Astrocyte (in vitro differentiated cells and primary cell): ENCODE results near the gene CDH19. TPM values are rescaled to one million over a fixed set of nuclear protein-coding genes. Genes with fewer than 3 reads are reported as not detected.

ENCODE experiments used
- DNase-seq: peaks from one replicate; pipeline ENCODE4 v3.0.0-alpha.2; 2010; ENCODE audit warnings: low read depth
- FAIRE-seq: peaks from 2 replicates; lab custom pipeline; 2011; peaks lifted over from hg19 to GRCh38; lab: Jason Lieb, UNC
- H2AFZ ChIP-seq: 2 replicates; pipeline ENCODE4 v1.6.0; 2012; ENCODE audit warnings: low read depth, low read length, inconsistent platforms
- H3K27ac ChIP-seq: 2 replicates; pipeline ENCODE4 v1.5.1; 2011; ENCODE audit warnings: low read depth, low read length, inconsistent platforms
- H3K27me3 ChIP-seq: 2 replicates; pipeline ENCODE4 v1.6.0; 2011; ENCODE audit warnings: low read length, inconsistent platforms; ENCODE audit not compliant: insufficient read depth
- H3K36me3 ChIP-seq: 2 replicates; pipeline ENCODE4 v1.5.1; 2011; ENCODE audit warnings: low read length, inconsistent platforms; ENCODE audit not compliant: insufficient read depth
- H3K4me1 ChIP-seq: 2 replicates; pipeline ENCODE4 v1.5.1; 2011; ENCODE audit warnings: low read length, inconsistent platforms; ENCODE audit not compliant: insufficient read depth
- H3K4me2 ChIP-seq: 2 replicates; pipeline ENCODE4 v1.6.0; 2012; ENCODE audit warnings: low read length, inconsistent platforms
- H3K4me3 ChIP-seq: 2 replicates; pipeline ENCODE4 v1.5.1; 2011; ENCODE audit warnings: low read depth, mild to moderate bottlenecking, low read length, inconsistent platforms; ENCODE audit not compliant: insufficient read depth
- H3K79me2 ChIP-seq: 2 replicates; pipeline ENCODE4 v1.6.0; 2012; ENCODE audit warnings: mild to moderate bottlenecking, low read length, inconsistent platforms; ENCODE audit not compliant: insufficient read depth
- H3K9ac ChIP-seq: 2 replicates; pipeline ENCODE4 v1.6.0; 2012; ENCODE audit warnings: mild to moderate bottlenecking, low read length, inconsistent platforms
- H3K9me3 ChIP-seq: 2 replicates; pipeline ENCODE4 v1.5.1; 2012; ENCODE audit warnings: low read depth, mild to moderate bottlenecking, low read length, inconsistent platforms; ENCODE audit not compliant: insufficient read depth
- H4K20me1 ChIP-seq: 2 replicates; pipeline ENCODE4 v1.6.0; 2012; ENCODE audit warnings: low read length, inconsistent platforms; ENCODE audit not compliant: insufficient read depth
- H3K27ac Mint-ChIP-seq: one replicate; pipeline ENCODE4 v1.8.0; 2021; ENCODE audit warnings: mild to moderate bottlenecking, mixed read lengths; ENCODE audit not compliant: unreplicated experiment
- H3K27me3 Mint-ChIP-seq: one replicate; pipeline ENCODE4 v1.8.0; 2021; ENCODE audit warnings: low read depth, mixed read lengths; ENCODE audit not compliant: unreplicated experiment
- H3K36me3 Mint-ChIP-seq: one replicate; pipeline ENCODE4 v1.8.0; 2021; ENCODE audit warnings: low read depth, mixed read lengths; ENCODE audit not compliant: unreplicated experiment
- H3K4me1 Mint-ChIP-seq: one replicate; pipeline ENCODE4 v1.8.0; 2021; ENCODE audit warnings: low read depth, mixed read lengths; ENCODE audit not compliant: unreplicated experiment
- H3K4me3 Mint-ChIP-seq: one replicate; pipeline ENCODE4 v1.8.0; 2021; ENCODE audit warnings: mild to moderate bottlenecking, moderate library complexity, mixed read lengths; ENCODE audit not compliant: unreplicated experiment
- H3K9me3 Mint-ChIP-seq: one replicate; pipeline ENCODE4 v1.8.0; 2021; ENCODE audit warnings: mild to moderate bottlenecking, mixed read lengths; ENCODE audit not compliant: unreplicated experiment
- EZH2 ChIP-seq: IDR thresholded peaks from 2 replicates; pipeline ENCODE4 v1.6.1; 2012; ENCODE audit warnings: mild to moderate bottlenecking, low read length, inconsistent platforms; ENCODE audit not compliant: insufficient read depth
- total RNA-seq: library from RNA; stranded (reverse); gene quantifications from 2 replicates; pipeline ENCODE4 v1.2.1, GENCODE V29; 2021
- TF ChIP-seq, protein P1 (sequence below): IDR thresholded peaks from 2 replicates; pipeline ENCODE4 v1.5.1; 2011; ENCODE audit warnings: low read depth, mild to moderate bottlenecking, inconsistent platforms, low read length, moderate library complexity; ENCODE audit not compliant: insufficient read depth

The CDH19 gene
- total RNA-seq, 1 donor from 2014 or later, result not detected

GRCh38 chr18:66513996-66514395 lies 89.9 kb downstream of the CDH19 start:
- Histone ChIP-seq H3K36me3 (no peaks in the 10 kb centered on the region), H3K27me3 (no peaks in the 10 kb centered on the region), H3K4me1 (no peaks in the 10 kb centered on the region), H2AFZ (no peak overlapping the region), H3K9me3 (no peaks in the 10 kb centered on the region), H4K20me1 (no peaks in the 10 kb centered on the region), H3K79me2 (no peaks in the 10 kb centered on the region), H3K27ac (no peak overlapping the region), H3K9ac (no peak overlapping the region), H3K4me3 (no peak overlapping the region), H3K4me2 (no peak overlapping the region)
- Mint-ChIP-seq H3K9me3 (no peaks in the 10 kb centered on the region), H3K27ac (no peak overlapping the region), H3K4me3 (no peak overlapping the region), H3K4me1 (peaks cover 13% of the 10 kb centered on the region), H3K27me3 (no peaks in the 10 kb centered on the region), H3K36me3 (no peaks in the 10 kb centered on the region)
- FAIRE-seq (no peak), DNase-seq (no peak)
- TF ChIP-seq, protein P1, sequence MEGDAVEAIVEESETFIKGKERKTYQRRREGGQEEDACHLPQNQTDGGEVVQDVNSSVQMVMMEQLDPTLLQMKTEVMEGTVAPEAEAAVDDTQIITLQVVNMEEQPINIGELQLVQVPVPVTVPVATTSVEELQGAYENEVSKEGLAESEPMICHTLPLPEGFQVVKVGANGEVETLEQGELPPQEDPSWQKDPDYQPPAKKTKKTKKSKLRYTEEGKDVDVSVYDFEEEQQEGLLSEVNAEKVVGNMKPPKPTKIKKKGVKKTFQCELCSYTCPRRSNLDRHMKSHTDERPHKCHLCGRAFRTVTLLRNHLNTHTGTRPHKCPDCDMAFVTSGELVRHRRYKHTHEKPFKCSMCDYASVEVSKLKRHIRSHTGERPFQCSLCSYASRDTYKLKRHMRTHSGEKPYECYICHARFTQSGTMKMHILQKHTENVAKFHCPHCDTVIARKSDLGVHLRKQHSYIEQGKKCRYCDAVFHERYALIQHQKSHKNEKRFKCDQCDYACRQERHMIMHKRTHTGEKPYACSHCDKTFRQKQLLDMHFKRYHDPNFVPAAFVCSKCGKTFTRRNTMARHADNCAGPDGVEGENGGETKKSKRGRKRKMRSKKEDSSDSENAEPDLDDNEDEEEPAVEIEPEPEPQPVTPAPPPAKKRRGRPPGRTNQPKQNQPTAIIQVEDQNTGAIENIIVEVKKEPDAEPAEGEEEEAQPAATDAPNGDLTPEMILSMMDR, result no peak
- TF ChIP-seq EZH2, result no peak

DNA sequence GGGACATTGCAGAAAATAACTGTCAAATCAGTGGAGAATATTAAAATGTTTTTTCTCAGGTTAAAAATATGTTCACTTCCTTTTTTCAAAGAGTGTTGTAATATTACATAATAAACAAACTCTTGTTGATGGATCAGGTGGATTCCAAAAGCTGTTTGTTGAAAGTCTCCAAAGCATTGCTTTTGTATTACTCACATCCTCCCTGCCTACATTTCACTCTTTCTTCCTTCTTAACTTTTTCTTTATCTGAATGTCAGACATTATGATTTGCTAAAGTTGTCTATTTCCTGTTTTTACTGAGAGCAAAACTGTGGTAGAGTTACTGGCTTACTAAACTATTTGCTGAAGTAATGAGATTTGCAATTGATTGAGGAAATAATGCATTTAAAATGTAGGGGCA lies 92.1 kb downstream of the CDH19 start:
- Histone ChIP-seq H2AFZ (peak overlapping the region; percentile 3), H3K36me3 (no peaks in the 10 kb centered on the region), H3K27ac (no peak overlapping the region), H3K4me1 (no peaks in the 10 kb centered on the region), H3K4me2 (no peak overlapping the region), H3K4me3 (no peak overlapping the region), H4K20me1 (no peaks in the 10 kb centered on the region), H3K27me3 (no peaks in the 10 kb centered on the region), H3K9ac (no peak overlapping the region), H3K9me3 (no peaks in the 10 kb centered on the region), H3K79me2 (no peaks in the 10 kb centered on the region)
- TF ChIP-seq, protein P1, result no peak
- TF ChIP-seq EZH2, result no peak
- Mint-ChIP-seq H3K4me3 (no peak overlapping the region), H3K4me1 (peaks cover 13% of the 10 kb centered on the region), H3K36me3 (no peaks in the 10 kb centered on the region), H3K9me3 (no peaks in the 10 kb centered on the region), H3K27ac (no peak overlapping the region), H3K27me3 (no peaks in the 10 kb centered on the region)
- peak; percentile 50 for DNase-seq
- FAIRE-seq, result no peak

DNA sequence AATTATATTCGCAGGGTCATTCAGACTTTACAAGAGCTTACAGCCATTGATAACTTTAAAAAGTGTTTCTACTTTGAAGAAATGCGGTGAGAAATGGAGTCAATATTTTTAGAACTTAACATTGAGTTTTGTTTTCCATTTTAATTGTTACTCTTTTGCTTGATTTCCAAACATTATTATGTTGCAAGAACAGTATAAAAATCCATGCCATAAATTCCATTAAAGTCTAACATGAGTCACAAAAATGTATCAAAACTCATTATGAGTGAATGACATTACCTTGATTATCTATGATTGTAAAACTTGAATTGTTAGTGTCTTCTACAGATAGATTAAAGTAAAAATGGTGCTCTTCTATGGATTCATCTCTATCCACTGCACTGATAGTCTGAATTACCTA lies 92.6 kb downstream of the CDH19 start:
- TF ChIP-seq EZH2, result no peak
- TF ChIP-seq, protein P1, result no peak
- H3K9me3 Mint-ChIP-seq, result no peaks in the 10 kb centered on the region
- no peak overlapping the region for H3K27ac ChIP-seq

More for the DNA sequence above, 92.6 kb downstream of the CDH19 start:
- no peaks in the 10 kb centered on the region for H3K36me3 Mint-ChIP-seq
- FAIRE-seq, result no peak
- no peak overlapping the region for H2AFZ ChIP-seq
- H3K4me3 ChIP-seq, result no peak overlapping the region
- H3K27ac Mint-ChIP-seq, result no peak overlapping the region
- no peak overlapping the region for H3K4me3 Mint-ChIP-seq
- no peak overlapping the region for H3K4me2 ChIP-seq
- no peak overlapping the region for H3K9ac ChIP-seq
- peaks cover 13% of the 10 kb centered on the region for H3K4me1 Mint-ChIP-seq
- H3K79me2 ChIP-seq, result no peaks in the 10 kb centered on the region
- H3K27me3 Mint-ChIP-seq, result no peaks in the 10 kb centered on the region
- no peaks in the 10 kb centered on the region for H3K9me3 ChIP-seq
- H3K36me3 ChIP-seq, result no peaks in the 10 kb centered on the region
- no peaks in the 10 kb centered on the region for H3K4me1 ChIP-seq
- H3K27me3 ChIP-seq, result no peaks in the 10 kb centered on the region
- no peak for DNase-seq
- H4K20me1 ChIP-seq, result no peaks in the 10 kb centered on the region
